GM18498 (cell line): ENCODE measurements around the gene LRRC2.
"Not testable (repeated sequence)": the region's sequence is repeated elsewhere in the genome, so short reads cannot be mapped to it uniquely, and the experiment has no call there.

Experiments used
- ATAC-seq: cut with Tn5 transposase; IDR thresholded peaks from one replicate; pipeline ENCODE4 v1.9.1; 2021; ENCODE audit warnings: mild to moderate bottlenecking, moderate library complexity; ENCODE audit not compliant: unreplicated experiment

The LRRC2 gene, protein sequence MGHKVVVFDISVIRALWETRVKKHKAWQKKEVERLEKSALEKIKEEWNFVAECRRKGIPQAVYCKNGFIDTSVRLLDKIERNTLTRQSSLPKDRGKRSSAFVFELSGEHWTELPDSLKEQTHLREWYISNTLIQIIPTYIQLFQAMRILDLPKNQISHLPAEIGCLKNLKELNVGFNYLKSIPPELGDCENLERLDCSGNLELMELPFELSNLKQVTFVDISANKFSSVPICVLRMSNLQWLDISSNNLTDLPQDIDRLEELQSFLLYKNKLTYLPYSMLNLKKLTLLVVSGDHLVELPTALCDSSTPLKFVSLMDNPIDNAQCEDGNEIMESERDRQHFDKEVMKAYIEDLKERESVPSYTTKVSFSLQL

DNA sequence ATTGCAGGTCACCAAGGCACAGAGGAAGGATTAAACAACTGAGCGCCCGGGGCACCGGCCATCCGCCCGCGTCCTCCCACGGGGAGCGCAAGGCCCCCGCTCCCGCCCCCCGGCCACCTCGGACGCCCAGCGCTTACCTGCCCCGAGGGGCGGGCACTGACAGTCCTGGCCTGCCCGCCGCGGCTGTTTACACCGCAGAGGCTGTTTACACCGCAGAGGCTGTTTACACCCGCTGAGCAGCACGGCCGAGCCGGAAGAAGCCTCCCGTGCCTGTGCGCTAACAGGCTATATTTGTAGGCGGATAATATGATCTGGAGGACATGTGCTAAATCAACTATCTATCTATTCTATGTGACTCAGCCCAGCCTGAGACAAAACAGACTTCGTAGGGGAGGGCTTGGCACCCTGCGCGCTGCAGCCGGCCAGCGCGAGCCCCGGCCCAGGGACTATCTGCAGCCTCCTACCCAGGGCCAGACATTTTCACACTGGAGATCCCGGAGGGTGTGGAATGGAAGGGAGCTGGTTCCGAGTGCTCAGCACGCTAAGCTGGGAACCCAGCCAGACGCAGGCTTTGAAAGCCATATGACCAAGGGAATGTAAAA is at the start of gene LRRC2:
Gene LRRC2 (minus strand): TSS at position 263 of the 602 bp plus-strand sequence. CDS start 14,711 bp downstream, outside the sequence.
- no peak for ATAC-seq

DNA sequence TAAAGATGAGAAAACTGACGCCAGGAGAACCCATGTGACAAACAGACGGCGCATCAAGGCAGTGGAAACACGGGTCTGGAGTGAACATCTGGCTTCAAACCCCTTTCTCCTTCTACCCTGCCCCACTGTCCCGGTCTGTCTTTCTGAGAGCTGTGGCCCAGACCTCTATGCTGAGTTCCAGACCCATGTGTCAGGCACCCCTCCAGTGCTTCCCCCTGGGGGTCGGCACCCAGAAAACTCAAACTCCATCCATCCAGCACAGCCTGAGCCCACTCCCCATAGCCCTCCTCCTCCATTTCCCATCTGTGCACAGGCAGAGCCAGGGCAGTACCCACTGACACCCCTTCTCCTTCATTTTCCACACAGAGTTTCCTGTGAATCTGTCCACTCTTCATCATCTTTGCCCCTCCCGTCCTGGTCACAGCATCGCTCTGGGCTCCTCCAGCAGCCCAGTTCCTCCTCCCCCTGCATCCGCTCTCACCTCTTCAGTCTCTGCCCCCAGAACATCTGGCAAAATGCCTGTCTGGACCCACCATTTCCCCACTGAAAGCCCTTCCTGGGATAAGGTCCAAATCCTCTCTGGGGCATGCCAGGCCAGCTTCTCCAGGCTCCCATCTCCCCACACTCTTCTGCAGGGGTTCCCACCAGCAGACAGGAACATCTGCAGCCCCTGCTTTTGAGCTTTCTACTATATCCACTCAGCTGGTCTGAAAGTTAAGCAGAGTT is 49.1 kb upstream of the LRRC2 start:
- ATAC-seq: no peak

DNA sequence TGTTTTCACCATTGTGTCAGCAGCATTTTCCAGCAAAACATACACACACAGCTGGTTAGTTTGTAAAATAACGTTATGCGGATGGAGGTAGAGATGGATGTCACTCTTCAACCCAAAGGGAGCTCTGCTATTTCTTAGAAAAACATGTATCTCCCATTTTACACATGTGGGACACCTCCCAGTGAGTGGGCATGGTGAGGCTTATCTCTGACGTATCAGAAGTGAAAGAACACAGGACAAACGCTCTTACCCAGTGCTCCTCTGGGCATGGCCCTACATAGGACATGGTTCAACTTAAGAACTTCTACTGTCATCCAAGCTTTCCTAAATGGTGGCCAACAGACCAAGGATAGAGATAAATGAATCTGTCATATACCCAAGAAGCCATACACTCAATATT is 48.3 kb upstream of the LRRC2 start:
- no peak for ATAC-seq

DNA sequence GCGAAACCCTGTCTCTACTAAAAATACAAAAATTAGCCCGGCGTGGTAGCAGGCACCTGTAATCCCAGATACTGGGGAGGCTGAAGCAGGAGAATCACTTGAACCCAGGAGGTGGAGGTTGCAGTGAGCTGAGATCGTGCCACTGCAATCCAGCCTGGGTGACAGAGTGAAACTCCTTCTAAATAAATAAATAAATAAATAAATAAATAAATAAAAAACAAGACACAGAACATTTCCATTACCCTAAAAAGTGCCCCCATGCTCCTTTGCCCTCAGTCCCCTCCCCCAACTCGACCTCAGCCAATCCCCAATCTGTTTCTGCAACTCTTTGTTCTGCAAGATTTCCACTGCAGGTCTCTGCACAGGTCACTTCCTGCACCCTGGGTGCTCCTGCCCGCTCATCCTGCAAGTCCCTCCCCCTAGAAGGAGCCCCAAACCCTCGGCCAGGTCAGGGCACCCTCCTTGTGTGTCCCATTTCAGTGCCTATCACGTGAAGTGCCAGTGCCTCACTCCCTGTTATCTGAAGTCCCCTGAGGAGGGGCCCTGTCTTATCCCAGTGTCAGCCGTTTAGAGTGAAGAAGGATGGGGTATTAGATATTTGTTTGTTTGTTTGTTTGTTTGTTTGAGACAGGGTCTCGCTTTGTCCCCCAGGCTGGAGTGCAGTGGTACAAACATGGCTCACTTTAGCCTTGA is 47.4 kb upstream of the LRRC2 start:
- no peak for ATAC-seq

DNA sequence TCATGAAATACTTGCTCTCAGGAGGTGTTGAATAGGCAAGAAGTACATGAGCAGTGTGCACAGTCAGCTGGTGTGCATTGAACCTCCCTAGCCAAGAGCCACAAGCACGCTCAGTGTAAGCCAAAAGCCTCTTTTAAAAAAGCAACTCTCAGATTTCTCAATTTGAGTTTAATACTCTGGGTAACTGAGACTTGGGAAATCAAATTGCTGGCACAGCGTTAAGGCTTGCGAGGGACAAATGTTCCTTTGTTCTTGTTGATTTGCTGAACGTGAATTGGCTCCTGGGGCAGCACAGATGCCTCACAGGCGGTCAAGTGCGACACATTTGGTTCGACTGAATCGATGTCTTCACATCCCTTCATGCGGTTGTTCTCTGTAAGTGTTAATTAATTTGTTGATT is 46.2 kb upstream of the LRRC2 start, which contains the start of gene FAM240A:
Gene FAM240A (plus strand): TSS at position 202 of the 400 bp plus-strand sequence. CDS start 159 bp downstream, at position 361.
- no peak for ATAC-seq

DNA sequence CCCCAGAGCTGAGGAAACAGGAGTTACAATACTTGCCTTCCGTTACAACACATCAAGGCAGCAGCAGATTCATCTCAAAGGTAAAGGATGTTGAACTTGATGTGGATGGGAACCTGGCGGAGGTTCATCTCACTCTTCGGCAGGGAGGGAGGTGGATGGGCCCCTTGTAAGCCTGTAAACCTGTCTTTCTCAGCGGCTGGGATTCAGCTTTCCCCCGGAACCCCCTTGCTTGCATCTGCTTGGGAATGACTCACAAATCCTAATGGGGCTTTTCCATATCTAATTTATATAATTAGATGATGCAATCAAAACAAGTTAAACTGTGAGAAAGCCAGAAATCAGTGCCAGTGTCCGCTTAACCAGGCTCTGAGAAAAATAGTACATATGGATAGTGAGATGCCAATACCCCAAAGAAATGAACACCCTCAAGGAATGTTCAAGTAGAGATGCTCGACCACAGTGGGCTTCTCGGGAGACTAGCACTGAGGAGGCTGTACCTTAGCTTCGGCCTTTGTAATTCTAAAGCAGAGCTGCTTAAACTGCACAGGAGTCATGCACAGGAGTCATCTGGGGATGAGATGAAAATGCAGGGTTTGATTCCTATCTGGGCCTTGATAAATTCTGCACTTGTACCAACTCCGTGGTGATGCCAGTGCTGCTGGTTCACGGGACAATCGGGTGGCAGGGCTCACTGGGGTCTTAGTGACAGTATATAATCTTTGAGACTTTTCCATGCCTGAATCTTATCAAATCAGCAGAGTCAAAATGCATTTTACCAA is 44.0 kb upstream of the LRRC2 start:
- ATAC-seq: no peak

DNA sequence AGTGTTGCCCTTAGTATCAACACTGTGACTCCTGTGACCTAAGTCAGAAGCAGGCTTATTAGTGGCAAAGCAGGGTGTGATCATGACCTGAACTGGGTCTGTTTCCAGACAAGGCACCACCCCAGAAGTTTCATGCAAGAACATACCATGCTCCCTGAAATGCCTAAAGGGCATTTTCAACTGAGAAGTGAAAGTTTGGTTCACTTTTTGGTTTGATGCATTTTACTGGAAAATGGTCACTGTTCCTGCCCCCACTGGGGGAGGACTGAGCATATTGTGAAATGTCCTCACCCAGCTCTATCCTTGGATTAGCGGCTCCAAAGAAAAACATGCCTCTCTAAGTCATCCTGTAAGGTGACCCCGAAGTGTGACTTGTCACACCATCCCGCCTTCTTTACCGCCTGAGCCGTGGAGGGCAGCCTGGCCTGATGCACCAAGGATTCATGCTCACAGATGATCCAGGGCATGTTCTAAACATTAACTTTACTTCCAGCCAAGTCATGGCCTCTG is 43.2 kb upstream of the LRRC2 start:
- no peak for ATAC-seq

DNA sequence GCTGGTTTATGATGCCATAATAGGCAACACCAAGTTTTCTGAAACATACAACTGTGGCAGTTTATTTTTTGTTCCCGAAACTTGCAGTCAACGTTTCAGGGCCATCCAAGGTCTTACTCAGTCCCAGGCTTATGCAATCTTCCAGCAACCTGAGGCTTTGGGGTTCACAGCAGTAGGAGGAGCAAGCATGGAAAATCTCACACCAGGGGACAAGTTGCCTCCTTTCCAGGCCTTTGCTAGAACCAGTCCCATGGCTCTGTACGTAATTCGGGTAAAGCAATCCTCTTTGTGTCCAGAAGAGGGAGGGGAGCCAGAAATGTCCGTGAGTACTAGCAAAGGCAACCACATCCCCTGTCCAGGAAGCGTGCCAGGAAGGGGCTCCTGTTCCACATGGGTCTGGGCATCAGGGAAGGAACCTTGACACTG is 41.5 kb upstream of the LRRC2 start:
- no peak for ATAC-seq

DNA sequence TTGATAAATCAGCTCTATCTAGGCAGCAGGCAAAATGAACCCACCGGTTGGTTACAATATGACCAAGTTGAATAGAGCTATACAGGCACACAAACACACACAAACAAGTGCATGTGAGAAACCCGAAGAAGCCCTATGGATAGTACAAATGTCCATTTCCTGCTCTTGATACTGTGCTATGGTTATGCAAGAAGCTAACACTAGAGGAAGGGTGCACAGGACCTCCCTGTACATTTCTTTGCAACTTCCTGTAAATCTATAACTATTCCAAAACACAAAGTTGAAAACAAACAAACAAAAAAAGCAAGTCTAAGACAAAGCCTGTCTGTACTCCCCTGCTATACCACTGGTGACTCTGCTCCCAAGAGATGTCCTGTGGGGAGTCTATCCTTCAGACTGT is 38.0 kb upstream of the LRRC2 start:
- no peak for ATAC-seq

DNA sequence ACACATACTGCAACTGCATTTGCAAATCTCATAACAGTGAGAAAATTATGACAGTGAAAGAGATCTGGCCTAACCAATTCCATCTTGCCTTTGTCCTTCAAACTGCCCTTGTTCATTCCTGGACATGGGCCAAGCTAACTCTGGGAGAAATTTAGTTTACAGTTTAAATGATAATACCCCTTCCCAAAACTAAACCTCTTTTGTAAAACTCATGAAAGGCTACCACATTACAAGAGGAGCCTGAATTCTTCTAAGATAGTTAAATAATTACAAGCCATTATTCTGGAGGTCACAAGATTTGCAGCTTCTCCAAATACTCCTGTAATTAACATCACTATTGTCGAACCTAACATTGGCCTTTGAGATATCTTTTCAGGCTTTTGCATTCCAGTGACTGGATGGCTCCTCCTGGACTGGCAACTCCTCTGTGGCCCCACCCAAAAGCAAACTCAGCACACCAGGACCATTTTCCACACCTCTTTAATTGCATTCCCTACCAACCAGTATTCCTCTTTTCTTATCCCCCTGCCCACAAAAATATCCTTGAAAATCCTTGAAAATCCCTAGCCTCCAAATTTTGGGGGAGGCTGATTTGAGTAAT is 37.4 kb upstream of the LRRC2 start:
- ATAC-seq: no peak

DNA sequence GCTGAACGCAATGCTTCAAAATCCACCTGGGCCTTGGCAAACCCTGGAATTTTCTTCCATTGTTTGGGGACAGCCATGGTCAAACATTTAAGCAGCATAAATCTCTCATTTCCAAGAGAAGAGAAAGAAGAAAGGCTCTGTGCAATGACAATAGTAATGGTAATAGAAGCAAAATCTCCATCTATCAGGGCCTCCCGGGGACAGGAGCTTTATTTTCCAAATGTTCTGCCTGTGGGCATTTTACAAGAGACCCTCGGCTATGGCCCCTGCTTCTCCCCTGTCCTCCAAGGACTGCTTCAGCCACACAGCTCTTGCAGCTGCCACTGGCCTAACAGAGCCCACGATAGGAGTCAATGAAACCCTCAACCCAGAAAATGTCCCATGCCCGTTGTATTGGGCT is 33.5 kb upstream of the LRRC2 start:
- no peak for ATAC-seq

DNA sequence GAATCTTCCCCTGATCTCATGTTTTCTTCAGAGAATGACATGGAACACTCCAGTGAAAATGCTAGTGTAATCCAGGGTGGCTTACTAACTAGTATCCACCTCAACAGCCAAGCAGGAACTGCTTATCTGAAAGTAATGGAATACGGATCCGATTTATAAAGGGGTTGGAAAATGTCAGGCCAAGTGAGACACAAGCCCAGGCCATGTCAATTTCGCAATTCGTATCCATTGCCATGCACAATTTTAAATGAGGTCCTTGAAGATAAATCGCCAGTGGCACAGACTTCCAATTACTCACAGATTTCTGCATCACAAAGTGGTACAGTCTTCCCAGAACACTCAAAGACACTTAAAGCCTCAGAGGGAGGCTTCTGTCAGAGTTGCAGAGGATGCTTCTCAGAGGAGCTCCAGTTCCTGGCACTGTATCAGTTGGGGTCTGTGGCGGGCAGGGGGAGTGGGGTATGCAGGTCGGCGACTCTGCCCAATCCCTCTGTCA is 29.8 kb upstream of the LRRC2 start:
- no peak for ATAC-seq

DNA sequence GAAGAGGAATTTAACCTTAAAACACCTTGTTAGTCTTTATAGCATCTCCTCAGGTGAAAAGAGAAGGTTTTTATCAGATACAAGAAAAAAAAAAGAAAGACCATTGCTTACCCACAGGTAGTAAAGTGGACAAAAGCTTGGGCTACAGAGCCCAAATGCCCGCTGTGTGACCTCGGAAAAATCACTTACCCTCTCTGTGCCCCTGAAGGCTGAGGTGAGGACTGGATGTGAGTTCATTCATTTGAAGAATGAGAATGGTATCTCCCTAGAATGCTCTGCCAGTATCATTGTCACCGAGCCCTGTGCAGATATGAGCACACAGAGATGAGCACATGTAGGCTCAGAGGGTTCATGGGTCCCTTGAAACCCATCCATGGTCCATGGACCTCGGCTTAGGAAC is 28.6 kb upstream of the LRRC2 start:
- no peak for ATAC-seq

DNA sequence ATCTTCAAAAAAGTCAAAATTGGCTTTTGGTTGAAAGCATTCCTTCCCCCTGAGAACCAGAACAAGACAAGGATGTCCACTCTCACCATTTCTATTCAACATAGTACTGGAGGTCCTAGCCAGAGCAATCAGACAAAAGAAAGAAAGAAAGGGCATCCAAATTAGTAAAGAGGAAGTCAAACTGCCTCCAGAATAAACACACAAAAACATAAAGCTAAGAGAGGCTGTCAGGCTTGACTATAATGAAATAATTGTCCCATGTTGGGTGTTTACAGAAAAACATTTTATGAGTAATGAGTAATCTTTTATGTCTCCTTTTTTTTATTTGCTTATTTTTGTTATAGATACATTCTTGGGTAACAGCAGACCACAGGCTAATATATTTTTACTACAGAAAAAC is 27.9 kb upstream of the LRRC2 start:
- ATAC-seq: no peak

DNA sequence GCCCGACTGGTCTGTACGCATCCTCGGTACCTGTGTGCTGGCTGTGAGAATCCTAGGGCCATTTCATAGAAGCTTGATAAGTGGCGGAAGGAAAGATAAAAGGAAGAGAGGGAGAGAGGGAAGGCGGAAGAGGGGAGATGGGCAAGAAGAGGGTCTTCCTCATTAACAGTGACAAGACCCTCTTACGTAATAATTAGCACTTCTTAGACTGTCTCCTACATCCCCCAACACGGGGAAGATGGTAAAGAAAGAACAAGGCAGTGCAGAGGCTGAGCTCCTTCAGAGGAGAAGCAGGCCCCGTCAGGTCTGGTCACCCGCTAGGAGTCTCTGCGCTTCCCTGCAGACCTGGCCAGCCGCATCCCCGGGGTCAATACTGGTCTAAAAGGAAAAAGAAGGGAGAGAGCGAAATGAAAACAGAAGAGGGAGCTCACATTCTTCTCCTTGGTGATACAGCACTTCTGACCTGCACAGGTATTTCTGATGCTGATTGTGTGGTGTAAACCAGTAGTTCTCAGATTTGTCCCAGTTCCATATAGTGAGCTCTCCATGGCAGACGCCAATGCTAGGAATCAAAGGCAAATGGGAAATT is 27.3 kb upstream of the LRRC2 start:
- ATAC-seq: no peak

DNA sequence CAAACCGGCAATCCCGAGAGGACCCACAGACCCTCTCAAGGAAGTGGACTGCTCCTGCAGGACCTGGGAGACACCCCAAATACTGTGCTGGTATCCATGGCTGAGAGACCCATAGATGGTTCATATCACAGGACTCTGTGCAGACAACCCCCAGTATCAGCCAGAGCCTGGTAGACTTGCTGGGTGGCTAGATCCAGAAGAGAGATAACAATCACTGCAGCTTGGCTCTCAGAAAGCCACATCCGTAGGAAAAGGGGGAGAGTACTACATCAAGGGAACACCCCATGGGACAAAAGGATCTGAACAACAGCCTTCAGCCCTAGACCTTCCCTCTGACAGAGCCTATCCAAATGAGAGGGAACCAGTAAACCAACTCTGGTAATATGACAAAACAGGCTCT is 21.2 kb upstream of the LRRC2 start:
- not testable (repeated sequence) for ATAC-seq

DNA sequence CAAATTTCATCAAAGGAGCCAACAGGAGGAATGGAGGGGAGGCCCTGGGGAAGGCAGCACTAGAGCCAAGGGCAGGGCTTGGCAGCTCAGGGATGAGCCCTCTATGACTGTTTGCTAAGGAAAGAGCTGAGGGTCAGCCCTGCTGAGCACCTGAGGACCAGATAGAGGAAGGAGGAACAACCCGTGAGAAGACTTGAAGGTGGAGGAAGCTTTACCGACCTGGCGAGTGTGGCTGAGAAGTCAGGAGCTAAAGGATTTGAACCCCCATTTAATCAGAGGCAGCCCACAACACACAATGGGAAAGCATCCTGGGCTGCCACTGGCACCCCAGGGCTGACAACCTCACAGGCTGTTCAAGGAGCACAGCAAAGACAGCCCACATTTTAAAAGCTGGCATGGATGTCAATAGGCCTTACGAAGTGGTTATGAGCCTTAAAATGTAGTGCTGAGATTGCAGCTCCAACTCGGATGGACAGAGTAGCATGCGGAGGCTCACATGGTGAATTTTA is 20.7 kb upstream of the LRRC2 start:
- ATAC-seq: no peak

DNA sequence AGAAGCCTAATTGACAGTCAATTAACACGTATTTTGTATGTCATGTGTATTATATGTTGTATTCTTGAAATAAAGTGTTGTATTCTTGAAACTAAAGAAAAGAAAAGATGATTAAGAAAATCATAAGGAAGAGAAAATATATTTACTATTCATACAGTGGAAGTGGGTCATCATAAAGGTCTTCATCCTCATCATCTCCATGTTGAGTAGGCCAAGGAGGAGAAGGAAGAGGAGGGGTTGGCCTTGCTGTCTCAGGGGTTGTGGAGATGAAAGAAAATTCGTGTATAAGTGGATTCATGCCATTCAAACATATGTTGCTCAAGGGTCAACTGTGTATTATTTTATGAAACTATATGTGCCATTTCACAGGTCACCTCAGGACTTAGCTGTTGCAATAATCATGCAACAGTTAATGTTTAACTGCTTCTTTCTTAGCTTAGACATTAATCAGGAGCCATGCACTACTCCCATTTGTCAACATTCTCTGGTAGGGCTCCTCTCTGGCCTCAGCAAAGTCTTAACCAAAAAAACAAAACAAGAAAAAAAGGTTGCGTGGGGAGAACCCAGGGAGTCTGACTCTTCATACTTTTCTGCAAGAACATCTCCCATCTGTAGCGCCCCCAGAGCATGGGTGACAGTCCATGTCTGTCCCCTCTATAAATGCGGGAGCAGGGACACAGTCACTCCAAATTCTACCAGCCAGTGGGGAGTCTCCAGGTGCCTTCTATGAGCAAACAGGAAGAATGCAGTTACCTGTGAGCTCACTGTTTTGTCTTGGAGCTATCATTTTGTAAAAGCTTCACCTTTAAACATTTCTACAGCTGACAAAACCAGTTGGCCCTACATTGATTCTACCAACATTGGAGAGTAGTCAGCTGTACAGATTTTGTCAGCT is 19.9 kb upstream of the LRRC2 start:
- no peak for ATAC-seq
